IMR-90 (cell line): ENCODE measurements around the gene MSMP. TPM values are rescaled to one million over a fixed set of nuclear protein-coding genes. Genes with fewer than 3 reads are reported as not detected.

Source experiments
- ATAC-seq: fragments of 200-7000 bp; cut with Tn5 transposase; 2 replicates; pipeline ENCODE4 v1.9.1; 2020; ENCODE audit warnings: low read depth, mild to moderate bottlenecking, moderate library complexity
- BruUV-seq: library from RNA; stranded (reverse); fragments of 400-500 nt; replicated peaks from 2 replicates; lab custom pipeline; 2021; lab: Mats Ljungman, UMichigan
- CTCF ChIA-PET: fragments of 300-600 bp; formaldehyde crosslinking; extraction: SDS; loops from one replicate; lab custom pipeline; 2021; ENCODE audit warnings: antibody characterized with exemption; lab: Yijun Ruan, JAX
- POLR2A ChIA-PET: fragments of 300-600 bp; sonication (Branson Sonifier 250); formaldehyde crosslinking; loops from one replicate; lab custom pipeline; 2022; ENCODE audit warnings: antibody characterized with exemption; ENCODE audit not compliant: unreplicated experiment; lab: Charles Lee
- DNase-seq: peaks from one replicate; pipeline ENCODE4 v3.0.0; 2013
- H2AFZ ChIP-seq: replicated peaks from 2 replicates; pipeline ENCODE3; 2013; ENCODE audit warnings: low read length, mild to moderate bottlenecking; ENCODE audit not compliant: poor library complexity
- H2AK5ac ChIP-seq: 2 replicates; pipeline ENCODE4 v1.6.1; 2013; ENCODE audit warnings: low read depth, low read length, inconsistent platforms
- H2AK9ac ChIP-seq: replicated peaks from 2 replicates; pipeline ENCODE3; 2013; ENCODE audit warnings: mild to moderate bottlenecking, low read depth, low read length, moderate library complexity; ENCODE audit not compliant: poor library complexity
- H2BK120ac ChIP-seq: 2 replicates; pipeline ENCODE4 v1.6.1; 2013; ENCODE audit warnings: low read depth, low read length, inconsistent platforms
- H2BK15ac ChIP-seq: 3 replicates; pipeline ENCODE4 v1.6.1; 2013; ENCODE audit warnings: low read depth, low read length, inconsistent platforms
- H2BK20ac ChIP-seq: 2 replicates; pipeline ENCODE4 v1.6.1; 2013; ENCODE audit warnings: low read depth, mild to moderate bottlenecking, inconsistent platforms, low read length, moderate library complexity
- H2BK5ac ChIP-seq: 2 replicates; pipeline ENCODE4 v1.6.1; 2013; ENCODE audit warnings: mild to moderate bottlenecking, low read depth, low read length, inconsistent platforms; ENCODE audit not compliant: poor library complexity, severe bottlenecking
- H3K14ac ChIP-seq: replicated peaks from 2 replicates; pipeline ENCODE4 v1.6.1; 2013; ENCODE audit warnings: low read depth, low read length, inconsistent platforms
- H3K18ac ChIP-seq: 2 replicates; pipeline ENCODE4 v1.6.1; 2013; ENCODE audit warnings: low read depth, low read length, control low read depth
- H3K23ac ChIP-seq: 2 replicates; pipeline ENCODE4 v1.6.1; 2013; ENCODE audit warnings: low read depth, low read length, inconsistent platforms
- H3K27ac ChIP-seq: 2 replicates; pipeline ENCODE4 v1.5.1; 2013; ENCODE audit warnings: mild to moderate bottlenecking, control low read depth, low read length; ENCODE audit not compliant: insufficient read depth
- H3K27me3 ChIP-seq: 2 replicates; pipeline ENCODE4 v1.6.1; 2013; ENCODE audit warnings: low read length; ENCODE audit not compliant: control insufficient read depth, insufficient read depth
- H3K36me3 ChIP-seq: 2 replicates; pipeline ENCODE4 v1.6.1; 2013; ENCODE audit warnings: low read length, mixed read lengths; ENCODE audit not compliant: control insufficient read depth, insufficient read depth
- H3K4ac ChIP-seq: 2 replicates; pipeline ENCODE4 v1.6.1; 2013; ENCODE audit warnings: low read depth, low read length, inconsistent platforms
- H3K4me1 ChIP-seq: 2 replicates; pipeline ENCODE4 v1.6.1; 2013; ENCODE audit warnings: low read length, mixed read lengths; ENCODE audit not compliant: control insufficient read depth, insufficient read depth
- H3K4me2 ChIP-seq: 2 replicates; pipeline ENCODE4 v1.6.1; 2013; ENCODE audit warnings: low read depth, mild to moderate bottlenecking, control low read depth, low read length, moderate library complexity
- H3K4me3 ChIP-seq: 2 replicates; pipeline ENCODE4 v1.5.1; 2013; ENCODE audit warnings: low read depth, mild to moderate bottlenecking, control low read depth, low read length, moderate library complexity; ENCODE audit not compliant: insufficient read depth
- H3K56ac ChIP-seq: 2 replicates; pipeline ENCODE4 v1.6.1; 2013; ENCODE audit warnings: low read length, inconsistent platforms; ENCODE audit not compliant: insufficient read depth; ENCODE audit errors: extremely low read depth
- H3K79me1 ChIP-seq, 2 experiments: 2 replicates each; pipeline ENCODE4 v1.6.1; 2013; ENCODE audit warnings: low read length in 2 of 2, inconsistent platforms in 1 of 2, low read depth in 1 of 2
- H3K9ac ChIP-seq: 2 replicates; pipeline ENCODE4 v1.6.1; 2013; ENCODE audit warnings: low read depth, low read length, control low read depth
- H3K9me1 ChIP-seq: 2 replicates; pipeline ENCODE4 v1.6.1; 2013; ENCODE audit warnings: low read length, inconsistent platforms; ENCODE audit not compliant: insufficient read depth
- H3K9me3 ChIP-seq: 2 replicates; pipeline ENCODE4 v1.6.1; 2013; ENCODE audit warnings: low read length; ENCODE audit not compliant: control insufficient read depth, insufficient read depth
- H4K20me1 ChIP-seq: 2 replicates; pipeline ENCODE4 v1.6.1; 2013; ENCODE audit warnings: low read length, inconsistent platforms; ENCODE audit not compliant: insufficient read depth
- H4K5ac ChIP-seq: 2 replicates; pipeline ENCODE4 v1.6.1; 2013; ENCODE audit warnings: mild to moderate bottlenecking, low read depth, low read length, control low read depth
- H4K8ac ChIP-seq, 2 experiments: 2 replicates each; pipeline ENCODE4 v1.6.1; 2013; ENCODE audit warnings: low read depth in 2 of 2, low read length in 2 of 2, control low read depth in 1 of 2, inconsistent platforms in 1 of 2
- H4K91ac ChIP-seq: 2 replicates; pipeline ENCODE4 v1.6.1; 2013; ENCODE audit warnings: low read depth, low read length, inconsistent platforms; ENCODE audit not compliant: insufficient read depth
- BHLHE40 ChIP-seq: fragments of 150-350 bp; IDR thresholded peaks from 2 replicates; pipeline ENCODE4 v1.6.1; 2016; ENCODE audit warnings: mild to moderate bottlenecking, low read depth, low read length
- CHD1 ChIP-seq: IDR thresholded peaks from 2 replicates; pipeline ENCODE4 v1.6.1; 2012; ENCODE audit warnings: low read depth, low read length, improper control_type of control experiment
- ELK1 ChIP-seq: fragments of 150-350 bp; IDR thresholded peaks from 2 replicates; pipeline ENCODE4 v1.6.1; 2016; ENCODE audit warnings: low read depth, mild to moderate bottlenecking, low read length, moderate library complexity, borderline replicate concordance
- FOS ChIP-seq: fragments of 150-350 bp; IDR thresholded peaks from 2 replicates; pipeline ENCODE4 v1.6.1; 2016; ENCODE audit warnings: low read depth, low read length
- NFE2L2 ChIP-seq: fragments of 150-350 bp; IDR thresholded peaks from 2 replicates; pipeline ENCODE4 v1.6.1; 2016; ENCODE audit warnings: low read depth, mild to moderate bottlenecking, low read length
- POLR2A ChIP-seq: IDR thresholded peaks from 2 replicates; pipeline ENCODE4 v1.6.1; 2012; ENCODE audit warnings: mild to moderate bottlenecking, low read depth, low read length
- RAD21 ChIP-seq: IDR thresholded peaks from 2 replicates; pipeline ENCODE4 v1.6.1; 2012; ENCODE audit warnings: low read length, improper control_type of control experiment
- RCOR1 ChIP-seq: IDR thresholded peaks from 2 replicates; pipeline ENCODE4 v1.6.1; 2012; ENCODE audit warnings: mild to moderate bottlenecking, low read length, improper control_type of control experiment; ENCODE audit not compliant: insufficient replicate concordance
- RFX5 ChIP-seq: IDR thresholded peaks from 2 replicates; pipeline ENCODE4 v1.8.0; 2012; ENCODE audit warnings: low read depth, mild to moderate bottlenecking, low read length, moderate library complexity
- USF2 ChIP-seq: fragments of 150-350 bp; IDR thresholded peaks from 2 replicates; pipeline ENCODE4 v1.6.1; 2017; ENCODE audit warnings: mild to moderate bottlenecking, antibody characterized with exemption, low read length, low read depth
- WGBS, 2 experiments: methylation state at CpG; one replicate each; pipeline versions ENCODE4 v1.1.5 to v1.1.7; 2013; ENCODE audit warnings: missing lambda C conversion rate in 2 of 2; ENCODE audit not compliant: insufficient read length in 1 of 2; ENCODE audit errors: extremely low coverage in 2 of 2; 5-methylcytosine and 5-hydroxymethylcytosine counted together
- dilution Hi-C: fragments of 300-500 bp; cut with HindIII; formaldehyde crosslinking; loops from one replicate; pipeline ENCODE4 v1.14.3; 2018; ENCODE audit warnings: low sequenced_read_pairs; ENCODE audit not compliant: unreplicated experiment
- in situ Hi-C: fragments of 300-500 bp; cut with MboI; formaldehyde crosslinking; loops from 3 replicates; pipeline ENCODE4 v1.14.3; 2019; ENCODE audit warnings: low sequenced_read_pairs, inconsistent platforms, mixed read lengths
- intact Hi-C: fragments of 100-400 bp; cut with micrococcal nuclease; formaldehyde crosslinking; loops from 2 replicates; pipeline ENCODE4 v1.10.0; 2022
- polyA plus RNA-seq, 3 experiments: library from polyadenylated mRNA; depleted of rRNA; stranded (reverse); fragments of >200 nt; gene quantifications; 2 replicates each; pipeline ENCODE4 v1.2.3, GENCODE V29; 2012; ENCODE audit warnings: low replicate concordance in 1 of 3
- total RNA-seq: library from RNA; depleted of rRNA; stranded (reverse); fragments of >200 nt; gene quantifications from 2 replicates; pipeline ENCODE4 v1.2.3, GENCODE V29; 2012

The MSMP gene
- total and polyA plus RNA-seq, 2 of the 4 experiments (the other 2 are of a cell fraction), result not detected

GRCh38 chr9:35745569-35745968, 8.5 kb downstream of the MSMP start (continued):
- TF ChIP-seq NFE2L2, result no peak
- TF ChIP-seq RCOR1, result no peak
- TF ChIP-seq BHLHE40, result no peak

- ATAC-seq (no peak), DNase-seq (no peak)
- no peaks in the 10 kb centered on the region for H3K9me3 ChIP-seq
- TF ChIP-seq RAD21 (no peak), ELK1 (no peak), FOS (no peak), USF2 (no peak), POLR2A (no peak), RFX5 (no peak), CHD1 (no peak), BHLHE40 (no peak)
- ChIA-PET CTCF (interaction anchor here (2.3 kb wide), 1 partner anchor 8 kb away, joined by 7 read pairs; no protein-coding TSS in a partner anchor), POLR2A (interaction anchor here (0.6 kb wide), 1 partner anchor 12 kb away, joined by 4 read pairs; no protein-coding TSS in a partner anchor)
- H2BK5ac ChIP-seq, result no peak overlapping the region
- intact Hi-C loops (no loop called here), in situ Hi-C loops (no loop called here), dilution Hi-C loops (no loop called here)
- peaks cover 18% of the 10 kb centered on the region for H3K9me1 ChIP-seq
- H2AK9ac ChIP-seq, result no peak overlapping the region
- no peak overlapping the region for H3K4me3 ChIP-seq
- H4K8ac ChIP-seq, result no peak overlapping the region
- H2BK20ac ChIP-seq, result no peak overlapping the region
- 100% methylated on average over 1 of the region's 8 CpGs; no CpG with 5 or more reads in 1 of the 2 experiments for whole genome bisulfite sequencing, 2 experiments
- H3K27ac ChIP-seq, result no peak overlapping the region
- no peak overlapping the region for H4K91ac ChIP-seq
- no peak overlapping the region for H2BK15ac ChIP-seq
- H2AK5ac ChIP-seq, result no peak overlapping the region
- no peak overlapping the region for H3K4me2 ChIP-seq
- peaks cover 53 to 85% of the 10 kb centered on the region in 2 experiments for H3K79me1 ChIP-seq
- H3K14ac ChIP-seq, result no peak overlapping the region
- H4K5ac ChIP-seq, result no peak overlapping the region
- no peak overlapping the region for H3K23ac ChIP-seq
- H3K36me3 ChIP-seq, result peaks cover 48% of the 10 kb centered on the region
- H3K4me1 ChIP-seq, result peaks cover 8% of the 10 kb centered on the region
- H3K9ac ChIP-seq, result no peak overlapping the region
- no peaks in the 10 kb centered on the region for H3K27me3 ChIP-seq
- H4K20me1 ChIP-seq, result peaks cover 35% of the 10 kb centered on the region
- no peak overlapping the region for H3K18ac ChIP-seq
- H3K56ac ChIP-seq, result no peak overlapping the region
- no peak overlapping the region for H3K4ac ChIP-seq
- BruUV-seq, result no TSS peak
- no peak overlapping the region for H2BK120ac ChIP-seq
- no peak overlapping the region for H2AFZ ChIP-seq
Observed at GRCh38 chr9:35743880-35744518, 10.1 kb downstream of the MSMP start.
